GM18861 (cell line): Measurements from ENCODE around the gene HTR1D.

Experiments
- ATAC-seq: cut with Tn5 transposase; IDR thresholded peaks from one replicate; pipeline ENCODE4 v1.9.1; 2021; ENCODE audit not compliant: unreplicated experiment

The HTR1D gene

GRCh38 chr1:23156940-23157339 is 60.4 kb downstream of the HTR1D start:
- ATAC-seq = no peak

GRCh38 chr1:23152966-23153684 is 64.2 kb downstream of the HTR1D start:
- no peak for ATAC-seq

- no peak for ATAC-seq
These were observed 66.6 kb downstream of the HTR1D start for GRCh38 chr1:23150742-23151141.

GRCh38 chr1:23150125-23150524 is 67.2 kb downstream of the HTR1D start:
- ATAC-seq = no peak

- ATAC-seq = peak; percentile 87
These were observed 68.2 kb downstream of the HTR1D start for GRCh38 chr1:23149114-23149513.

- ATAC-seq = no peak
These were observed 69.2 kb downstream of the HTR1D start for GRCh38 chr1:23148084-23148483.
